ENCODE data around the gene CEACAM1.

The CEACAM1 gene

DNA sequence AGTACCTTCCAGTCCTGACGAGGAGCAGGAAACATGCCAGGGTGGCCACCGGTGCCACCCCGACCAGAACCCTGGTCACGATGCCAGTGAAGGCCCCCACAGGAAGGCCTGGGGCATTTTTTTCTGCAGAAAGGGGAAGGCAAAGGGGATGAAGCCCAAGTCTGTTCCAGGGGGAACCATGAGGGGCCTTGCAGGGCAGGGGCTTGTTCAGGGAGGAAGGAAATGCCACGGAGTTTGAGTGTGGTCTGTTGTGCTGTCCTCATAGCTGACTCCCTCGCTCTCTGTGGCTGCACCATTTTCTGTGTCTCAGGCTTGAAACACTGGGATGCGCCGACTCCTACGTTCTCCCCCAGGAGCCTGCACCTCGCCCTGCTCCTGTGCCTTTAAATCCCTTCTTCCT is 27.5 kb upstream of the CEACAM1 start:
- DNase-seq (ENCODE audit: low read depth in 1 of 2, low spot score in 1 of 2), result peak in 1 of 2 experiments; percentile 75
- Histone ChIP-seq H3K4me3 (replicated peaks; ENCODE audit: insufficient read depth, low read length) (no peak overlapping the region), H3K27me3 (ENCODE audit: insufficient read depth, poor library complexity, severe bottlenecking) (no peaks in the 10 kb centered on the region), H3K27ac (replicated peaks) (peak overlapping the region; percentile 53)
- TF ChIP-seq, protein P1, sequence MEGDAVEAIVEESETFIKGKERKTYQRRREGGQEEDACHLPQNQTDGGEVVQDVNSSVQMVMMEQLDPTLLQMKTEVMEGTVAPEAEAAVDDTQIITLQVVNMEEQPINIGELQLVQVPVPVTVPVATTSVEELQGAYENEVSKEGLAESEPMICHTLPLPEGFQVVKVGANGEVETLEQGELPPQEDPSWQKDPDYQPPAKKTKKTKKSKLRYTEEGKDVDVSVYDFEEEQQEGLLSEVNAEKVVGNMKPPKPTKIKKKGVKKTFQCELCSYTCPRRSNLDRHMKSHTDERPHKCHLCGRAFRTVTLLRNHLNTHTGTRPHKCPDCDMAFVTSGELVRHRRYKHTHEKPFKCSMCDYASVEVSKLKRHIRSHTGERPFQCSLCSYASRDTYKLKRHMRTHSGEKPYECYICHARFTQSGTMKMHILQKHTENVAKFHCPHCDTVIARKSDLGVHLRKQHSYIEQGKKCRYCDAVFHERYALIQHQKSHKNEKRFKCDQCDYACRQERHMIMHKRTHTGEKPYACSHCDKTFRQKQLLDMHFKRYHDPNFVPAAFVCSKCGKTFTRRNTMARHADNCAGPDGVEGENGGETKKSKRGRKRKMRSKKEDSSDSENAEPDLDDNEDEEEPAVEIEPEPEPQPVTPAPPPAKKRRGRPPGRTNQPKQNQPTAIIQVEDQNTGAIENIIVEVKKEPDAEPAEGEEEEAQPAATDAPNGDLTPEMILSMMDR (IDR thresholded peaks at IDR 0.05; ENCODE audit: insufficient read depth, low read length), result no peak
- TF ChIP-seq SPI1 (IDR thresholded peaks at IDR 0.05; ENCODE audit: borderline replicate concordance, low read depth), result peak; percentile 82

DNA sequence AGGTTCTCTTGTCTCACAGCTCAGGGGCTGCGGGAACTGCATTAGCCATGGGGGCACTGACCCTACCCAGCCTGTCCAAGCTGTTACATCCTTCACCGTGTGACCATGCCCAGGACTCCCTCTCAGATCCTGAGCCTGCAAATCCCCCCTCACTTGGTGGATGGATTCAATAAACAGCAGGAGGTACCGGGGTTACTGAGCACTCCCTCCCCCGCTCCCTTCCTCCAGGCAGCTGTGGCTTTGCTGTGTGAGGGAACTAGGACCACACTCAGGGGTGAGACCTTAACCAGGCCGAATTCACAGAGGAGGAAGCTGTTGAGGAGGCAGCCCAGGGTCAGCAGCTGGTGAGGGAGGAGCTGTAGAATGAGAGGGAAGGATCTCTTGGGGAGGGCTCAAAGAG is 27.0 kb upstream of the CEACAM1 start:
- H3K4me3 ChIP-seq (replicated peaks; ENCODE audit: insufficient read depth, low read length), result no peak overlapping the region
- TF ChIP-seq SPI1 (IDR thresholded peaks at IDR 0.05; ENCODE audit: borderline replicate concordance, low read depth) (no peak), POLR2AphosphoS5 (IDR thresholded peaks at IDR 0.05; ENCODE audit: low read depth) (peak; percentile 54; the same call in 1 of the 2 replicates)
- no peaks in the 10 kb centered on the region for H3K27me3 ChIP-seq (ENCODE audit: insufficient read depth, poor library complexity, severe bottlenecking)
- H3K27ac ChIP-seq (replicated peaks), result peak overlapping the region; percentile 53
- DNase-seq (ENCODE audit: low read depth in 1 of 2, low spot score in 1 of 2), result peak in 1 of 2 experiments; percentile 87

DNA sequence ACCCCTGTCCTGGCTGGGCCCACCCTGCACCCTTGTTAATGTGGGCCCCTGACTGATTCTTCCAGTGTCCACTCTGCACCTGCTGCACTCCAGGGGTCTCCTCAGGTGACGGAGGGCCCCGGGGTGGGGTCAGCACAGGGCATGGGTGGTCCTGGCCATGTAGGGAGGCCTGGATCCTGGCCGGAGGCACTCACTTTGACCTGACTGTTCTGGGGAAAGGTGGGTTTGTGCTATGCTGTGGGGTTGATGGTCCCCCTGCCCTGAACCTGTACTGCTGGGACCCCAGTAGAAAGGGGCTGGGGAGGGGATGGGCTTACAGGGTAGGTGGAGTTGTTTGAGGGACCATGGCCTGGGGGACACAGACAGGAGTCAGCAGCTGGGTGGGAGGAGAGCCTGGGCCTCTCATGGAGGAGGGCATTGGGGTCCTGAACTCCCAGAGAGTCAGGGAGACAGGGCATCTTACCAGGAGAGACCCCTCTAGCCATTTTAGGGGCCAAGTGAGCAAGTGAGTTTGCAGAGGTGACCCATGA is 25.8 kb upstream of the CEACAM1 start:
- H3K27me3 ChIP-seq (ENCODE audit: insufficient read depth, poor library complexity, severe bottlenecking), result no peaks in the 10 kb centered on the region
- no peak for DNase-seq (ENCODE audit: low read depth in 1 of 2, low spot score in 1 of 2)
- no peak for TF ChIP-seq SPI1 (IDR thresholded peaks at IDR 0.05; ENCODE audit: borderline replicate concordance, low read depth)
- TF ChIP-seq POLR2AphosphoS5 (IDR thresholded peaks at IDR 0.05; ENCODE audit: low read depth), result no peak
- TF ChIP-seq, protein P2, sequence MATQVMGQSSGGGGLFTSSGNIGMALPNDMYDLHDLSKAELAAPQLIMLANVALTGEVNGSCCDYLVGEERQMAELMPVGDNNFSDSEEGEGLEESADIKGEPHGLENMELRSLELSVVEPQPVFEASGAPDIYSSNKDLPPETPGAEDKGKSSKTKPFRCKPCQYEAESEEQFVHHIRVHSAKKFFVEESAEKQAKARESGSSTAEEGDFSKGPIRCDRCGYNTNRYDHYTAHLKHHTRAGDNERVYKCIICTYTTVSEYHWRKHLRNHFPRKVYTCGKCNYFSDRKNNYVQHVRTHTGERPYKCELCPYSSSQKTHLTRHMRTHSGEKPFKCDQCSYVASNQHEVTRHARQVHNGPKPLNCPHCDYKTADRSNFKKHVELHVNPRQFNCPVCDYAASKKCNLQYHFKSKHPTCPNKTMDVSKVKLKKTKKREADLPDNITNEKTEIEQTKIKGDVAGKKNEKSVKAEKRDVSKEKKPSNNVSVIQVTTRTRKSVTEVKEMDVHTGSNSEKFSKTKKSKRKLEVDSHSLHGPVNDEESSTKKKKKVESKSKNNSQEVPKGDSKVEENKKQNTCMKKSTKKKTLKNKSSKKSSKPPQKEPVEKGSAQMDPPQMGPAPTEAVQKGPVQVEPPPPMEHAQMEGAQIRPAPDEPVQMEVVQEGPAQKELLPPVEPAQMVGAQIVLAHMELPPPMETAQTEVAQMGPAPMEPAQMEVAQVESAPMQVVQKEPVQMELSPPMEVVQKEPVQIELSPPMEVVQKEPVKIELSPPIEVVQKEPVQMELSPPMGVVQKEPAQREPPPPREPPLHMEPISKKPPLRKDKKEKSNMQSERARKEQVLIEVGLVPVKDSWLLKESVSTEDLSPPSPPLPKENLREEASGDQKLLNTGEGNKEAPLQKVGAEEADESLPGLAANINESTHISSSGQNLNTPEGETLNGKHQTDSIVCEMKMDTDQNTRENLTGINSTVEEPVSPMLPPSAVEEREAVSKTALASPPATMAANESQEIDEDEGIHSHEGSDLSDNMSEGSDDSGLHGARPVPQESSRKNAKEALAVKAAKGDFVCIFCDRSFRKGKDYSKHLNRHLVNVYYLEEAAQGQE (IDR thresholded peaks at IDR 0.05; ENCODE audit: insufficient replicate concordance, low read depth), result no peak
- TF ChIP-seq, protein P1 (IDR thresholded peaks at IDR 0.05; ENCODE audit: insufficient read depth, low read length), result no peak
- no peak for TF ChIP-seq GABPA (IDR thresholded peaks at IDR 0.05; ENCODE audit: low read depth)

DNA sequence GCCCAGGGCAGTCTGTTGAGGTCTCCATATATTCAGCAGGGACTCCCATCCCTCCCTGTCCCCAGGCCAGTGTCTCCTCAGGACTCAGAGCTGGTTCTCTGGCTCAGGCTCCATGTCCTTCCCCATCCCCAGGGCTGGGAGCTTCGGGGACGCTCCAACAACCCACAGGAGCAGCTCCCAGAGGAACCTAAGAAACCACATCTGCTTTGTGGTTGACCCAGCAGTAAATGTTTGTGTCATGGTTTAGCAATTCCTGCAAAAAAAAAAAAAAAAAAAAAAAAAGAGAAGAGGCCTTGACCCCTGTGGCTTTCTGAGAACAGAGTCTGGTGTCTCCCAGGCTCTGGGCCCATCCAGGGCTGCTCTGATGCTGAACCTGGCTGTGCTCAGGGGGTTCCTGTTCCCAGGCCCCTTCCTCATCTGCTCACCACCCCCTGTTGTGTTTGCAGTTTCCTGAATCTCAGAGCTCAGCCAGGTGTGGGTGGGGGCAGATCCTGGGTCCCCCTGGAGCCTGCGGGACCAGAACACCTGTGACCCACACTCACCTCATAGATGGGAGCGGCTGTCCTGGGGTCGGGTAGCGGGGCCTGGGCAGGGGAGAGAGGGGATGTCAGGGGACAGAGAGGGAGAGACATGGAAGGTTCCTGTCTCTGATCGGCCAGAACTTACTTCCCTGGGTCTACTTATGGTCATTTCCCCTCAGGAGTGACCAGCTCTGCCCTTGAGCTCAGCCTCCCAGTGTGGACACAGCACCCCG is 25.2 kb upstream of the CEACAM1 start:
- H3K4me3 ChIP-seq (replicated peaks; ENCODE audit: insufficient read depth, low read length), result no peak overlapping the region
- peak; percentile 56 to 81 for DNase-seq (ENCODE audit: low read depth in 1 of 2, low spot score in 1 of 2)
- H3K27ac ChIP-seq (replicated peaks), result no peak overlapping the region
- H3K27me3 ChIP-seq (ENCODE audit: insufficient read depth, poor library complexity, severe bottlenecking), result no peaks in the 10 kb centered on the region
- peak; percentile 89 for TF ChIP-seq POLR2AphosphoS5 (IDR thresholded peaks at IDR 0.05; ENCODE audit: low read depth)
- TF ChIP-seq SPI1 (IDR thresholded peaks at IDR 0.05; ENCODE audit: borderline replicate concordance, low read depth), result peak; percentile 67; the same call in 1 of the 2 replicates
- TF ChIP-seq, protein P2 (IDR thresholded peaks at IDR 0.05; ENCODE audit: insufficient replicate concordance, low read depth), result no peak
- no peak for TF ChIP-seq GABPA (IDR thresholded peaks at IDR 0.05; ENCODE audit: low read depth)

More for the DNA sequence above, 25.8 kb upstream of the CEACAM1 start:
- H3K4me3 ChIP-seq (replicated peaks; ENCODE audit: insufficient read depth, low read length), result no peak overlapping the region
- no peak overlapping the region for H3K27ac ChIP-seq (replicated peaks)
